A549 (cell line): ENCODE measurements around the gene NAALADL1. TPM values are rescaled to one million over a fixed set of nuclear protein-coding genes. Genes with fewer than 3 reads are reported as not detected.

Source experiments
- ATAC-seq, 2 experiments: fragments of 200-7000 bp in 1 of 2; fragments of >200 bp in 1 of 2; cut with Nextera tagmentation in 1 of 2; cut with Tn5 transposase in 1 of 2; 3 replicates each; pipeline versions ENCODE4 v1.8.0 to v1.9.1; 2018 to 2020; ENCODE audit warnings: mild to moderate bottlenecking in 1 of 2, moderate library complexity in 1 of 2
- CTCF ChIA-PET: fragments of 300-600 bp; sonication (Branson Sonifier 250); formaldehyde crosslinking; extraction: SDS; loops from one replicate; lab custom pipeline; 2021; ENCODE audit warnings: antibody characterized with exemption, inconsistent platforms; lab: Yijun Ruan, JAX
- POLR2A ChIA-PET: fragments of 350-600 bp; formaldehyde crosslinking; extraction: SDS; loops from one replicate; lab custom pipeline; 2021; ENCODE audit warnings: antibody characterized with exemption, inconsistent platforms; lab: Yijun Ruan, JAX
- DNase-seq, 2 experiments: peaks; one replicate each; pipeline versions ENCODE4 v3.0.0 to v3.0.0-alpha.2; 2011 to 2016; ENCODE audit warnings: low read depth in 1 of 2, low spot score in 1 of 2
- FAIRE-seq: peaks from 2 replicates; lab custom pipeline; 2011; peaks lifted over from hg19 to GRCh38; lab: Jason Lieb, UNC
- H3K27ac ChIP-seq, 2 experiments: fragments of >200 bp; sonication (Bioruptor Twin); formaldehyde crosslinking; 3 replicates each; pipeline ENCODE4 v1.5.1; 2016 to 2017
- H3K4me1 ChIP-seq: fragments of >200 bp; sonication (Bioruptor Twin); formaldehyde crosslinking; 3 replicates; pipeline ENCODE4 v1.6.1; 2016
- H3K4me2 ChIP-seq: fragments of >200 bp; sonication (Bioruptor Twin); formaldehyde crosslinking; 3 replicates; pipeline ENCODE4 v1.6.1; 2016
- H3K4me3 ChIP-seq: fragments of >200 bp; sonication (Bioruptor Twin); formaldehyde crosslinking; 3 replicates; pipeline ENCODE4 v1.5.1; 2016
- H3K9me3 ChIP-seq: fragments of >200 bp; sonication (Bioruptor Twin); formaldehyde crosslinking; 3 replicates; pipeline ENCODE4 v1.6.1; 2016
- BHLHE40 ChIP-seq: IDR thresholded peaks from 2 replicates; pipeline ENCODE4 v1.6.1; 2012; ENCODE audit warnings: low read depth, low read length, inconsistent platforms
- EHF ChIP-seq: fragments of 250-450 bp; sonication (Bioruptor Pico); IDR thresholded peaks from 2 replicates; pipeline ENCODE4 v1.5.0; 2020; ENCODE audit warnings: mild to moderate bottlenecking
- EHMT2 ChIP-seq: fragments of 200-600 bp; sonication (generic); IDR thresholded peaks from 2 replicates; pipeline ENCODE4 v1.6.1; 2016; ENCODE audit warnings: antibody characterized with exemption, low read depth, mild to moderate bottlenecking, moderate library complexity
- ESRRA ChIP-seq: fragments of 150-350 bp; IDR thresholded peaks from 2 replicates; pipeline ENCODE4 v1.6.1; 2014; ENCODE audit warnings: mild to moderate bottlenecking, low read length, borderline replicate concordance
- FOSL2 ChIP-seq, 2 experiments: fragments of 450-650 bp in 1 of 2; fragments of >200 bp in 1 of 2; sonication (Bioruptor Twin) in 1 of 2; formaldehyde crosslinking; IDR thresholded peaks; 2 replicates each; pipeline versions ENCODE4 v1.5.0 to v1.6.1; 2016 to 2020; ENCODE audit warnings: mild to moderate bottlenecking in 1 of 2, moderate library complexity in 1 of 2
- HOXA7 ChIP-seq: fragments of 250-450 bp; sonication (Bioruptor Pico); IDR thresholded peaks from 2 replicates; pipeline ENCODE4 v1.5.0; 2020; ENCODE audit warnings: mild to moderate bottlenecking, moderate library complexity
- HOXB13 ChIP-seq: fragments of 250-450 bp; sonication (Bioruptor Pico); IDR thresholded peaks from 2 replicates; pipeline ENCODE4 v1.5.0; 2020; ENCODE audit warnings: low read depth, mild to moderate bottlenecking, moderate library complexity
- JUN ChIP-seq, 2 experiments: fragments of >200 bp; sonication (Bioruptor Twin); formaldehyde crosslinking; IDR thresholded peaks; 2 replicates in 1 of 2; 3 replicates in 1 of 2; pipeline ENCODE4 v1.6.1; 2016 to 2017
- KDM5A ChIP-seq: fragments of 200-600 bp; sonication (generic); IDR thresholded peaks from 2 replicates; pipeline ENCODE4 v1.6.1; 2016; ENCODE audit warnings: antibody characterized with exemption, mild to moderate bottlenecking
- MAFK ChIP-seq: fragments of 450-650 bp; IDR thresholded peaks from 2 replicates; pipeline ENCODE4 v1.6.1; 2014; ENCODE audit not compliant: partially characterized antibody
- MAZ ChIP-seq: fragments of 150-350 bp; IDR thresholded peaks from 2 replicates; pipeline ENCODE4 v1.6.1; 2014; ENCODE audit warnings: antibody characterized with exemption, low read depth, low read length, borderline replicate concordance
- MYC ChIP-seq: IDR thresholded peaks from 2 replicates; pipeline ENCODE4 v1.6.1; 2012; ENCODE audit warnings: mild to moderate bottlenecking, inconsistent platforms, low read length, improper control_type of control experiment, borderline replicate concordance
- NFE2L2 ChIP-seq: fragments of 150-350 bp; conservative IDR thresholded peaks from 2 replicates; pipeline ENCODE4 v1.6.1; 2014; ENCODE audit warnings: low read length
- POLR2A ChIP-seq: IDR thresholded peaks from 2 replicates; pipeline ENCODE4 v1.6.1; 2012; ENCODE audit warnings: mild to moderate bottlenecking, low read length
- POLR2AphosphoS2 ChIP-seq: conservative IDR thresholded peaks from 2 replicates; pipeline ENCODE4 v1.6.1; 2012; ENCODE audit warnings: low read length, improper control_type of control experiment, inconsistent platforms
- RARB ChIP-seq: fragments of 250-450 bp; sonication (Bioruptor Pico); IDR thresholded peaks from 2 replicates; pipeline ENCODE4 v1.8.0; 2021; ENCODE audit warnings: mild to moderate bottlenecking, moderate library complexity
- RFX5 ChIP-seq: fragments of 450-650 bp; IDR thresholded peaks from 2 replicates; pipeline ENCODE4 v1.7.1; 2014; ENCODE audit warnings: antibody characterized with exemption, mild to moderate bottlenecking, moderate library complexity
- RNF2 ChIP-seq: fragments of 200-600 bp; sonication (generic); IDR thresholded peaks from 2 replicates; pipeline ENCODE4 v1.6.1; 2016; ENCODE audit warnings: low read depth, mild to moderate bottlenecking, antibody characterized with exemption, moderate library complexity, borderline replicate concordance
- SMC3 ChIP-seq: fragments of >200 bp; sonication (Bioruptor Twin); formaldehyde crosslinking; IDR thresholded peaks from 3 replicates; pipeline ENCODE4 v1.6.1; 2018; ENCODE audit warnings: inconsistent platforms
- TP53 ChIP-seq: fragments of 250-450 bp; sonication (Bioruptor Pico); IDR thresholded peaks from 2 replicates; pipeline ENCODE4 v1.5.0; 2021; ENCODE audit warnings: mild to moderate bottlenecking, moderate library complexity
- ZNF302 ChIP-seq: fragments of 250-450 bp; sonication (Bioruptor Pico); IDR thresholded peaks from 2 replicates; pipeline ENCODE4 v1.9.0; 2021; ENCODE audit warnings: inconsistent platforms, mild to moderate bottlenecking, moderate library complexity
- ZSCAN20 ChIP-seq: fragments of 250-450 bp; sonication (Bioruptor Pico); IDR thresholded peaks from 2 replicates; pipeline ENCODE4 v1.8.0; 2022; ENCODE audit warnings: mild to moderate bottlenecking, moderate library complexity
- WGBS: methylation state at CpG from one replicate; pipeline ENCODE4 v1.1.6; 2017; ENCODE audit errors: missing lambda C conversion rate; 5-methylcytosine and 5-hydroxymethylcytosine counted together
- polyA plus RNA-seq, 4 experiments: library from polyadenylated mRNA; depleted of rRNA in 3 of 4; stranded (reverse); fragments of >200 nt; fragmentation: RNase III in 1 of 4; extraction: RNeasy Plus Mini Kit Qiagen cat#74134 plus additional on column Dnase treatment in 1 of 4; gene quantifications; 2 replicates in 3 of 4; 3 replicates in 1 of 4; pipeline ENCODE4 v1.2.3, GENCODE V29; 2011 to 2017
- TF ChIP-seq, protein P1 (sequence below): fragments of >200 bp; sonication (Bioruptor Twin); formaldehyde crosslinking; IDR thresholded peaks from 3 replicates; pipeline ENCODE4 v1.6.1; 2016
- TF ChIP-seq, protein P2 (sequence below): fragments of 450-650 bp; IDR thresholded peaks from 2 replicates; pipeline ENCODE4 v1.6.1; 2014; ENCODE audit warnings: antibody characterized with exemption
- TF ChIP-seq, protein P3 (sequence below): fragments of 200-600 bp; sonication (generic); IDR thresholded peaks from 2 replicates; pipeline ENCODE4 v1.6.1; 2016; ENCODE audit warnings: antibody characterized with exemption, mild to moderate bottlenecking, moderate library complexity
- TF ChIP-seq, protein P4 (sequence below): fragments of 250-450 bp; sonication (Bioruptor Pico); IDR thresholded peaks from 2 replicates; pipeline ENCODE4 v1.5.0; 2021; ENCODE audit warnings: mild to moderate bottlenecking, moderate library complexity, borderline replicate concordance
- TF ChIP-seq, protein P5 (sequence below): fragments of >200 bp; sonication (Bioruptor Twin); formaldehyde crosslinking; IDR thresholded peaks from 3 replicates; pipeline ENCODE4 v1.5.1; 2016

The NAALADL1 gene
- polyA plus RNA-seq, 2 of the 4 experiments (the other 2 are of a cell fraction), result not detected

DNA sequence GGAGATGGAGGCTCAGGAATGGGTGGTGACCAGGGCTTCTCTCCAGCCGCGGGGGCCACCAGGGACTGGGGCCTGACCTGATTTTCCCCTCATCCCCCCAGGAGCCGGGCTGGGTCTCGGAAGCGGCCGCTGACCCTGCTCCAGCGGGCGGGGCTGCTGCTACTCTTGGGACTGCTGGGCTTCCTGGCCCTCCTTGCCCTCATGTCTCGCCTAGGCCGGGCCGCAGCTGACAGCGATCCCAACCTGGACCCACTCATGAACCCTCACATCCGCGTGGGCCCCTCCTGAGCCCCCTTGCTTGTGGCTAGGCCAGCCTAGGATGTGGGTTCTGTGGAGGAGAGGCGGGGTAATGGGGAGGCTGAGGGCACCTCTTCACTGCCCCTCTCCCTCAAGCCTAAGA, 29.5 kb upstream of the NAALADL1 start:
- ChIA-PET CTCF (interaction anchor here (1.0 to 4.7 kb wide), 3 partner anchors 15 to 74 kb away, joined by 3 to 30 read pairs (median 4); partner anchors contain the start of genes ARL2 and TM7SF2), POLR2A (no interaction called here)
- no peak for FAIRE-seq
- no peak for TF ChIP-seq HOXA7 (CRISPR knock-in tag)
- TF ChIP-seq, protein P1, sequence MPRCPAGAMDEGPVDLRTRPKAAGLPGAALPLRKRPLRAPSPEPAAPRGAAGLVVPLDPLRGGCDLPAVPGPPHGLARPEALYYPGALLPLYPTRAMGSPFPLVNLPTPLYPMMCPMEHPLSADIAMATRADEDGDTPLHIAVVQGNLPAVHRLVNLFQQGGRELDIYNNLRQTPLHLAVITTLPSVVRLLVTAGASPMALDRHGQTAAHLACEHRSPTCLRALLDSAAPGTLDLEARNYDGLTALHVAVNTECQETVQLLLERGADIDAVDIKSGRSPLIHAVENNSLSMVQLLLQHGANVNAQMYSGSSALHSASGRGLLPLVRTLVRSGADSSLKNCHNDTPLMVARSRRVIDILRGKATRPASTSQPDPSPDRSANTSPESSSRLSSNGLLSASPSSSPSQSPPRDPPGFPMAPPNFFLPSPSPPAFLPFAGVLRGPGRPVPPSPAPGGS, result no peak
- TF ChIP-seq EHMT2, result no peak
- TF ChIP-seq, protein P2, sequence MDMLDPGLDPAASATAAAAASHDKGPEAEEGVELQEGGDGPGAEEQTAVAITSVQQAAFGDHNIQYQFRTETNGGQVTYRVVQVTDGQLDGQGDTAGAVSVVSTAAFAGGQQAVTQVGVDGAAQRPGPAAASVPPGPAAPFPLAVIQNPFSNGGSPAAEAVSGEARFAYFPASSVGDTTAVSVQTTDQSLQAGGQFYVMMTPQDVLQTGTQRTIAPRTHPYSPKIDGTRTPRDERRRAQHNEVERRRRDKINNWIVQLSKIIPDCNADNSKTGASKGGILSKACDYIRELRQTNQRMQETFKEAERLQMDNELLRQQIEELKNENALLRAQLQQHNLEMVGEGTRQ, result no peak
- no peak for TF ChIP-seq ZSCAN20 (CRISPR knock-in tag)
- no peak for TF ChIP-seq JUN (IDR thresholded peaks at IDR 0.05)
- no peak for TF ChIP-seq FOSL2 (IDR thresholded peaks at IDR 0.05)
- TF ChIP-seq FOSL2 (CRISPR knock-in tag; IDR thresholded peaks at IDR 0.05), result no peak
- no peak for TF ChIP-seq BHLHE40
- no peak for TF ChIP-seq RFX5
- TF ChIP-seq SMC3, result no peak
- TF ChIP-seq, protein P3, sequence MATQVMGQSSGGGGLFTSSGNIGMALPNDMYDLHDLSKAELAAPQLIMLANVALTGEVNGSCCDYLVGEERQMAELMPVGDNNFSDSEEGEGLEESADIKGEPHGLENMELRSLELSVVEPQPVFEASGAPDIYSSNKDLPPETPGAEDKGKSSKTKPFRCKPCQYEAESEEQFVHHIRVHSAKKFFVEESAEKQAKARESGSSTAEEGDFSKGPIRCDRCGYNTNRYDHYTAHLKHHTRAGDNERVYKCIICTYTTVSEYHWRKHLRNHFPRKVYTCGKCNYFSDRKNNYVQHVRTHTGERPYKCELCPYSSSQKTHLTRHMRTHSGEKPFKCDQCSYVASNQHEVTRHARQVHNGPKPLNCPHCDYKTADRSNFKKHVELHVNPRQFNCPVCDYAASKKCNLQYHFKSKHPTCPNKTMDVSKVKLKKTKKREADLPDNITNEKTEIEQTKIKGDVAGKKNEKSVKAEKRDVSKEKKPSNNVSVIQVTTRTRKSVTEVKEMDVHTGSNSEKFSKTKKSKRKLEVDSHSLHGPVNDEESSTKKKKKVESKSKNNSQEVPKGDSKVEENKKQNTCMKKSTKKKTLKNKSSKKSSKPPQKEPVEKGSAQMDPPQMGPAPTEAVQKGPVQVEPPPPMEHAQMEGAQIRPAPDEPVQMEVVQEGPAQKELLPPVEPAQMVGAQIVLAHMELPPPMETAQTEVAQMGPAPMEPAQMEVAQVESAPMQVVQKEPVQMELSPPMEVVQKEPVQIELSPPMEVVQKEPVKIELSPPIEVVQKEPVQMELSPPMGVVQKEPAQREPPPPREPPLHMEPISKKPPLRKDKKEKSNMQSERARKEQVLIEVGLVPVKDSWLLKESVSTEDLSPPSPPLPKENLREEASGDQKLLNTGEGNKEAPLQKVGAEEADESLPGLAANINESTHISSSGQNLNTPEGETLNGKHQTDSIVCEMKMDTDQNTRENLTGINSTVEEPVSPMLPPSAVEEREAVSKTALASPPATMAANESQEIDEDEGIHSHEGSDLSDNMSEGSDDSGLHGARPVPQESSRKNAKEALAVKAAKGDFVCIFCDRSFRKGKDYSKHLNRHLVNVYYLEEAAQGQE, result no peak
- TF ChIP-seq HOXB13 (CRISPR knock-in tag), result no peak
- TF ChIP-seq RARB (CRISPR knock-in tag), result no peak
- Histone ChIP-seq H3K27ac (no peak overlapping the region), H3K4me1 (peaks cover 13% of the 10 kb centered on the region), H3K4me2 (no peak overlapping the region), H3K9me3 (no peaks in the 10 kb centered on the region), H3K4me3 (no peak overlapping the region)
- WGBS, result 96% methylated on average over 15 of the region's 15 CpGs
- no peak for ATAC-seq
- no peak for DNase-seq

DNA sequence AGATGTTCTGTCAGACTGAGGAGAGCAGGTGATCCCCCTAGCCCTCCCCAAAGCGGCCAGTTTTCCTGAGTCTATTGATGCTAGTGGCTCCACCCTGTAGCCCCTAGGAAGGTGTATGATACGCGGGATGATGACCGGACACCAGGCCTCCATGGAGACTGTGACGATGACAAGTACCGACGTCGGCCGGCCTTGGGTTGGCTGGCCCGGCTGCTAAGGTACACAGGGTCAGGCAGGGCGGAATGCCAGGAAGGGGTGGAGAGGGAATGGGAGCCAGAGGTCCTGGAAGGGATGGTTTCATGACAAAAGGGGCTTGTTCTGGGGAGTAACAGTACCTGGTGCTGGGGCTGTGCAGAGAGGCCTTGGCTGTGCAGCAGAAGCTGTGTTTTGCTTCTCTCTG, 28.9 kb upstream of the NAALADL1 start:
- Histone ChIP-seq H3K27ac (no peak overlapping the region), H3K4me1 (peaks cover 19% of the 10 kb centered on the region), H3K4me2 (no peak overlapping the region), H3K9me3 (no peaks in the 10 kb centered on the region), H3K4me3 (no peak overlapping the region)
- ATAC-seq (no peak), DNase-seq (no peak), FAIRE-seq (no peak)
- 95% methylated on average over 11 of the region's 11 CpGs for WGBS
- ChIA-PET POLR2A (no interaction called here), CTCF (interaction anchor here (1.0 to 4.7 kb wide), 3 partner anchors 16 to 30 kb away, joined by 3 to 30 read pairs (median 7); partner anchors contain the start of genes TM7SF2 and ZNHIT2)
- TF ChIP-seq, protein P1, result no peak
- TF ChIP-seq EHF (no peak), MAFK (no peak), KDM5A (no peak), BHLHE40 (no peak), NFE2L2 (no peak), ZNF302 (CRISPR knock-in tag) (no peak), MYC (no peak), POLR2A (no peak), POLR2AphosphoS2 (no peak), TP53 (CRISPR knock-in tag) (no peak), ZSCAN20 (CRISPR knock-in tag) (no peak), MAZ (no peak), RFX5 (no peak), RNF2 (no peak), ESRRA (no peak), JUN (IDR thresholded peaks at IDR 0.05) (no peak)
- TF ChIP-seq, protein P4, sequence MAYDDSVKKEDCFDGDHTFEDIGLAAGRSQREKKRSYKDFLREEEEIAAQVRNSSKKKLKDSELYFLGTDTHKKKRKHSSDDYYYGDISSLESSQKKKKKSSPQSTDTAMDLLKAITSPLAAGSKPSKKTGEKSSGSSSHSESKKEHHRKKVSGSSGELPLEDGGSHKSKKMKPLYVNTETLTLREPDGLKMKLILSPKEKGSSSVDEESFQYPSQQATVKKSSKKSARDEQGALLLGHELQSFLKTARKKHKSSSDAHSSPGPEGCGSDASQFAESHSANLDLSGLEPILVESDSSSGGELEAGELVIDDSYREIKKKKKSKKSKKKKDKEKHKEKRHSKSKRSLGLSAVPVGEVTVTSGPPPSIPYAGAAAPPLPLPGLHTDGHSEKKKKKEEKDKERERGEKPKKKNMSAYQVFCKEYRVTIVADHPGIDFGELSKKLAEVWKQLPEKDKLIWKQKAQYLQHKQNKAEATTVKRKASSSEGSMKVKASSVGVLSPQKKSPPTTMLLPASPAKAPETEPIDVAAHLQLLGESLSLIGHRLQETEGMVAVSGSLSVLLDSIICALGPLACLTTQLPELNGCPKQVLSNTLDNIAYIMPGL (CRISPR knock-in tag), result no peak
- TF ChIP-seq, protein P5, sequence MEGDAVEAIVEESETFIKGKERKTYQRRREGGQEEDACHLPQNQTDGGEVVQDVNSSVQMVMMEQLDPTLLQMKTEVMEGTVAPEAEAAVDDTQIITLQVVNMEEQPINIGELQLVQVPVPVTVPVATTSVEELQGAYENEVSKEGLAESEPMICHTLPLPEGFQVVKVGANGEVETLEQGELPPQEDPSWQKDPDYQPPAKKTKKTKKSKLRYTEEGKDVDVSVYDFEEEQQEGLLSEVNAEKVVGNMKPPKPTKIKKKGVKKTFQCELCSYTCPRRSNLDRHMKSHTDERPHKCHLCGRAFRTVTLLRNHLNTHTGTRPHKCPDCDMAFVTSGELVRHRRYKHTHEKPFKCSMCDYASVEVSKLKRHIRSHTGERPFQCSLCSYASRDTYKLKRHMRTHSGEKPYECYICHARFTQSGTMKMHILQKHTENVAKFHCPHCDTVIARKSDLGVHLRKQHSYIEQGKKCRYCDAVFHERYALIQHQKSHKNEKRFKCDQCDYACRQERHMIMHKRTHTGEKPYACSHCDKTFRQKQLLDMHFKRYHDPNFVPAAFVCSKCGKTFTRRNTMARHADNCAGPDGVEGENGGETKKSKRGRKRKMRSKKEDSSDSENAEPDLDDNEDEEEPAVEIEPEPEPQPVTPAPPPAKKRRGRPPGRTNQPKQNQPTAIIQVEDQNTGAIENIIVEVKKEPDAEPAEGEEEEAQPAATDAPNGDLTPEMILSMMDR, result no peak
